Erythroblast (primary cell): ENCODE measurements around the gene GALNT7.

Source experiments
- GATA1 ChIP-seq: IDR thresholded peaks from 2 replicates; pipeline ENCODE4 v1.6.1; 2011; ENCODE audit warnings: low read depth, mild to moderate bottlenecking, control low read depth, low read length, moderate library complexity
- POLR2A ChIP-seq: IDR thresholded peaks from 2 replicates; pipeline ENCODE4 v1.6.1; 2011; ENCODE audit warnings: mild to moderate bottlenecking, low read length

GRCh38 chr4:173181848-173182247, 13.2 kb downstream of the GALNT7 start:
- TF ChIP-seq POLR2A (no peak), GATA1 (no peak)
